ENCODE results near the gene MAML1.

Gene MAML1

DNA sequence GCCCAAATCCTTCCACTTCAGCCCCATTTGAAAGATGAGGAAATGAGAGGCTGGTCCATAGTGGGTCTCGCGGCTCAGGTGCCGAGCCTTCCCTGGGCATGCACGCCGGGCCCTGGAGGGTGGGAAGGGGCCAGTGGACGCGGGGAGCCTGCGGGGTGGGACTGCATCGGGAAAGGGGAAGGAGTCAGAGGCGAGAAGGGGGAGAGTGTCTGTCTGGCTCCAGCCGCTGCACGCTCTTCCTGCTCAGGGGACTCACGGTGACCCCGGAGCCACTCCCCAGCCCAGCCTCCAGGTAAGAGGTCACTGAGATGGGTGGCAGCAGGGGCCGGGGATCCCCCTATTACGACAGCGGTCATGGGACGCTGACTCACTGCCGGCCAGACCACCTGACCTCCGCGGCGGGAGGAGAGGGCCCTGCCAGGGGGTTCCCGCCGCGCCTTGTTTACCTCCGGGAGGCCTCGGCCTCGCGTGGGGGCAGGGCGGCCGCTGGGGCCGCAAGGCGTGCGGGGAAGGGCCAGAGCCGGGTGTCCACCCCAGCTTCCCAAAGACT is 86.2 kb downstream of the MAML1 start:
- ChIA-PET POLR2A (interaction anchor here (0.7 to 9.1 kb wide), 3 partner anchors 9 to 25 kb away, joined by 3 to 131 read pairs (median 16); partner anchors contain the start of genes LTC4S and MGAT4B), CTCF (interaction anchor here (1.0 to 4.5 kb wide), 6 partner anchors 8 to 22 kb away, joined by 3 to 32 read pairs (median 4); no protein-coding TSS in a partner anchor)
- Histone ChIP-seq H3K27ac (ENCODE audit: insufficient read depth in 1 of 2, low read depth in 1 of 2, low read length in 2 of 2, poor library complexity in 1 of 2, severe bottlenecking in 2 of 2) (peak overlapping the region; percentile 92 to 95), H3K4me3 (ENCODE audit: control insufficient read depth in 1 of 7, extremely low read depth in 1 of 7, insufficient read depth in 4 of 7, low read depth in 2 of 7, low read length in 6 of 7) (peak overlapping the region in 5 of 7 experiments; percentile 23 to 96 (median 45)), H3K4me1 (ENCODE audit: control extremely low read depth in 1 of 4, control insufficient read depth in 4 of 4, insufficient read depth in 4 of 4, low read length in 3 of 4) (peaks cover 0 to 58% (median 49%) of the 10 kb centered on the region in 4 experiments), H3K36me3 (ENCODE audit: control insufficient read depth in 4 of 4, insufficient read depth in 4 of 4, low read length in 3 of 4) (peaks cover 0 to 29% (median 14%) of the 10 kb centered on the region in 4 experiments), H3K9me3 (ENCODE audit: control extremely low read depth in 1 of 5, control insufficient read depth in 4 of 5, insufficient read depth in 2 of 5, low read depth in 1 of 5, low read length in 4 of 5) (peaks cover 0 to 2% (median 0%) of the 10 kb centered on the region in 5 experiments), H3K27me3 (replicated peaks in 2 of 5; ENCODE audit: control insufficient read depth in 4 of 5, insufficient read depth in 5 of 5, low read length in 4 of 5) (no peaks in the 10 kb centered on the region)
- DNase-seq, result peak; percentile 93 to 98 (median 98)
- WGBS (ENCODE audit: insufficient coverage), result 0% methylated on average over 30 of the region's 35 CpGs

DNA sequence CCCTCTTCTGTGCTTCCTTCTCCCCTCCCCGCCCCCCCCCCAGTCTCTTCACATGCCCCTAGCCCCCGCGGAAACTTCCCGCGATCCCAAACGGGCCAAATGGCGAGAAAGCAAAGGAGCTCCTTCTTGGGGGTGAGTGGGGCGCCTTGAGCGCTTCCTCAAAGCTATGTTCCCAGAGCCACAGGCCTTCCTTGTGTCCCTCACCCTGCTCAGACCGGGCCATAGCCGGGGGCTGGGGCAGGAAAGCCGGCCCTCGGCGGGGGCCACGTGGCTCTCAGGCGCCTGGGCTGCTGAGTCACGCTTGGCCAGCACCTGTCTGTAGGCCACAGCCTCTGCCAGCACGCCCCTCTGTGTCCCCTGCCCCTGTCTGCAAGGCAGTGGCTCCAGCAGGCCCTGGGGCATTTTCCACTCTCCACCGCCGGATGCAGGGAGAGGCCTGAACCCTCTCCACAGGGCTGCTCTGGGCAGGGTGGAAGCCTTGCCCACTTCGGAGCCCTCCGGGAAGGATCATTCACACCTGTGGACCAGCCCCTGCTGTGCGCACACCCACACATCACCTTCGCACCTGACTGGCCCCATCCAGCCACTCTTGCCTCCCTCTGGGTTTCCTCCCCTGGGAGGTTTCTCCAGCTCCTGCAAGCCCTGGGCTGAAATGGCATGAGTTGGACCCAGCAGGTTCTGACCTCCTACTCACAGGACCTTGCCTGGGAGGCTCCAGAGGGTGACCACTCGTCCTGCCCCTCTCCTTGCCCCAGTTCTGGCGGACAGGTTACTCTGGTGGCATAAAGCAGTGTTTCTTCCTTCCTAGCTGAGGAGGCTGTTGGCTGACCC is 86.9 kb downstream of the MAML1 start:
- ChIA-PET CTCF (interaction anchor here (1.0 to 4.5 kb wide), 7 partner anchors 8 to 25 kb away, joined by 3 to 32 read pairs (median 5); partner anchors contain the start of gene LTC4S), POLR2A (interaction anchor here (0.6 to 9.1 kb wide), 5 partner anchors 8 to 74 kb away, joined by 3 to 131 read pairs (median 6); partner anchors contain the start of genes LTC4S and MGAT4B)
- peak overlapping the region in 4 of 7 experiments; percentile 11 to 96 (median 92) for H3K4me3 ChIP-seq (ENCODE audit: control insufficient read depth in 1 of 7, extremely low read depth in 1 of 7, insufficient read depth in 4 of 7, low read depth in 2 of 7, low read length in 6 of 7)
- WGBS (ENCODE audit: insufficient coverage), result 23% methylated on average over 15 of the region's 26 CpGs
- H3K27me3 ChIP-seq (replicated peaks in 2 of 5; ENCODE audit: control insufficient read depth in 4 of 5, insufficient read depth in 5 of 5, low read length in 4 of 5), result no peaks in the 10 kb centered on the region
- peaks cover 0 to 2% (median 0%) of the 10 kb centered on the region in 5 experiments for H3K9me3 ChIP-seq (ENCODE audit: control extremely low read depth in 1 of 5, control insufficient read depth in 4 of 5, insufficient read depth in 2 of 5, low read depth in 1 of 5, low read length in 4 of 5)
- peak in 2 of 3 donors; percentile 79 to 85 for DNase-seq
- H3K36me3 ChIP-seq (ENCODE audit: control insufficient read depth in 4 of 4, insufficient read depth in 4 of 4, low read length in 3 of 4), result peaks cover 0 to 29% (median 21%) of the 10 kb centered on the region in 4 experiments
- H3K4me1 ChIP-seq (ENCODE audit: control extremely low read depth in 1 of 4, control insufficient read depth in 4 of 4, insufficient read depth in 4 of 4, low read length in 3 of 4), result peaks cover 0 to 58% (median 49%) of the 10 kb centered on the region in 4 experiments
- peak overlapping the region; percentile 92 to 95 for H3K27ac ChIP-seq (ENCODE audit: insufficient read depth in 1 of 2, low read depth in 1 of 2, low read length in 2 of 2, poor library complexity in 1 of 2, severe bottlenecking in 2 of 2)

DNA sequence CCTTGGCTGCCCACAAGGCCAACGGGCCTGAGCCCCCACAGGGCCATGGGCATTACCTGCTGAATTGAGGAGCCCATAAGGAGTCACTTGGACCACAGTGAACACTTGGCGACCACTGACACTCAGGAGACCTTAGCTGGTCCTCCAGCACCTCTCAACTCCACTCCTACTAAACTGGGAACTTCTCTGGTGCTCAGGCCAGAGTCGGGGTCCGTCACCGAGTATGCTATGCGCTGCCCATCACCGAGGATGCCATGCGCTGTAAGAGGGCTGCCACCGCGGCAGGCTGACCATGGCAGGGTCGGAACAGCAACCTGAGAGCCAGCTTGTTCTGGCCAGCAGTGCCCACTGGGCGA is 87.5 kb downstream of the MAML1 start:
- peaks cover 0 to 2% (median 0%) of the 10 kb centered on the region in 5 experiments for H3K9me3 ChIP-seq (ENCODE audit: control extremely low read depth in 1 of 5, control insufficient read depth in 4 of 5, insufficient read depth in 2 of 5, low read depth in 1 of 5, low read length in 4 of 5)
- peaks cover 0 to 58% (median 49%) of the 10 kb centered on the region in 4 experiments for H3K4me1 ChIP-seq (ENCODE audit: control extremely low read depth in 1 of 4, control insufficient read depth in 4 of 4, insufficient read depth in 4 of 4, low read length in 3 of 4)
- WGBS (ENCODE audit: insufficient coverage), result 54% methylated on average over 12 of the region's 12 CpGs
- DNase-seq, result no peak
- no peaks in the 10 kb centered on the region for H3K27me3 ChIP-seq (replicated peaks in 2 of 5; ENCODE audit: control insufficient read depth in 4 of 5, insufficient read depth in 5 of 5, low read length in 4 of 5)
- peaks cover 5 to 33% (median 26%) of the 10 kb centered on the region in 4 experiments for H3K36me3 ChIP-seq (ENCODE audit: control insufficient read depth in 4 of 4, insufficient read depth in 4 of 4, low read length in 3 of 4)
- ChIA-PET CTCF (interaction anchor here (1.2 to 4.5 kb wide), 7 partner anchors 9 to 56 kb away, joined by 3 to 32 read pairs (median 6); partner anchors contain the start of gene LTC4S), POLR2A (interaction anchor here (0.6 to 9.1 kb wide), 5 partner anchors 9 to 74 kb away, joined by 3 to 131 read pairs (median 6); partner anchors contain the start of genes LTC4S and MGAT4B)
- peak overlapping the region; percentile 92 to 95 for H3K27ac ChIP-seq (ENCODE audit: insufficient read depth in 1 of 2, low read depth in 1 of 2, low read length in 2 of 2, poor library complexity in 1 of 2, severe bottlenecking in 2 of 2)
- H3K4me3 ChIP-seq (ENCODE audit: control insufficient read depth in 1 of 7, extremely low read depth in 1 of 7, insufficient read depth in 4 of 7, low read depth in 2 of 7, low read length in 6 of 7), result peak overlapping the region in 6 of 7 experiments; percentile 23 to 96 (median 88)

DNA sequence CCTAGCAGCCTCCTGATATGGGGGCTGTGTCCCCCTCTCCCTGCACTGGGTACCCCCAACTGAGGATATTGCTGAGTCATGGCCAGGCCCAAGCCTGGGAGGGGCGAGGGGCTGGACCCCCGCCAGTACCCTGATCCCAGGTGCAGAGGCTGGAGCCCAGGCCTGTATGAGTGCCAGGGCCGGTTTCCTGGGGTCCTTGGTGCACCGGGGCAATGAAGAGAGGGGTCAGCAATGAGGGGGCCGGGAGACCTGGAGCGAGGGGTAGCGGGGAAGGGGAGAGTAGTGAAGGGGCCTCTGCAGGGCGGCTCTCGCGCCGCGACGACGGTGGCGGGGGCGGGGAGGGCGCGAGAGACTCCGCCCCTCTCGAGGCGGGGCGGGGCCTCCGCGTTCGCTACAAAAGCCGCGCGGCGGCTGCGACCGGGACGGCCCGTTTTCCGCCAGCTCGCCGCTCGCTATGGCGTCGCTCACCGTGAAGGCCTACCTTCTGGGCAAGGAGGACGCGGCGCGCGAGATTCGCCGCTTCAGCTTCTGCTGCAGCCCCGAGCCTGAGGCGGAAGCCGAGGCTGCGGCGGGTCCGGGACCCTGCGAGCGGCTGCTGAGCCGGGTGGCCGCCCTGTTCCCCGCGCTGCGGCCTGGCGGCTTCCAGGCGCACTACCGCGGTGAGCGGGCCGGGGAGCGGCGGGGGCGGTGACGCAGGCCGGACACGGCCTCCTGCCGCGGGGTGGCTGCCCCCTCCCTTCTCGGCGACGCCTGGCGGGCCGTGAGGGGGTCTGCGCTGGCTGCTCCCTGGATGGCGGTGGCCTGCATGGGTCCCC is 88.1 kb downstream of the MAML1 start, which contains the start of gene SQSTM1:
TSS of gene SQSTM1 (plus strand) at position 423 of the 815 bp plus-strand sequence. CDS start at position 455, 32 bp downstream.
- POLR2A ChIA-PET, result interaction anchor here (0.6 to 9.1 kb wide), 8 partner anchors 10 to 88 kb away, joined by 3 to 131 read pairs (median 5); partner anchors contain the start of genes LTC4S, MAML1 and MGAT4B
- peak; percentile 67 to 86 (median 85) for DNase-seq
- H3K4me1 ChIP-seq (ENCODE audit: control extremely low read depth in 1 of 4, control insufficient read depth in 4 of 4, insufficient read depth in 4 of 4, low read length in 3 of 4), result peaks cover 0 to 58% (median 49%) of the 10 kb centered on the region in 4 experiments
- H3K27ac ChIP-seq (ENCODE audit: insufficient read depth in 1 of 2, low read depth in 1 of 2, low read length in 2 of 2, poor library complexity in 1 of 2, severe bottlenecking in 2 of 2), result peak within 1 kb of the TSS; percentile 92 to 95
- CTCF ChIA-PET, result interaction anchor here (1.2 to 4.5 kb wide), 5 partner anchors 10 to 57 kb away, joined by 5 to 32 read pairs (median 6); partner anchors contain the start of gene LTC4S
- H3K36me3 ChIP-seq (ENCODE audit: control insufficient read depth in 4 of 4, insufficient read depth in 4 of 4, low read length in 3 of 4), result peaks cover 9 to 35% (median 32%) of the 10 kb centered on the region in 4 experiments
- peak within 1 kb of the TSS; percentile 82 to 96 (median 89) for H3K4me3 ChIP-seq (ENCODE audit: control insufficient read depth in 1 of 7, extremely low read depth in 1 of 7, insufficient read depth in 4 of 7, low read depth in 2 of 7, low read length in 6 of 7)
- H3K27me3 ChIP-seq (replicated peaks in 2 of 5; ENCODE audit: control insufficient read depth in 4 of 5, insufficient read depth in 5 of 5, low read length in 4 of 5), result no peaks in the 10 kb centered on the region
- peaks cover 0 to 2% (median 0%) of the 10 kb centered on the region in 5 experiments for H3K9me3 ChIP-seq (ENCODE audit: control extremely low read depth in 1 of 5, control insufficient read depth in 4 of 5, insufficient read depth in 2 of 5, low read depth in 1 of 5, low read length in 4 of 5)
- WGBS (ENCODE audit: insufficient coverage), result under 1% methylated on average over 64 of the region's 81 CpGs

DNA sequence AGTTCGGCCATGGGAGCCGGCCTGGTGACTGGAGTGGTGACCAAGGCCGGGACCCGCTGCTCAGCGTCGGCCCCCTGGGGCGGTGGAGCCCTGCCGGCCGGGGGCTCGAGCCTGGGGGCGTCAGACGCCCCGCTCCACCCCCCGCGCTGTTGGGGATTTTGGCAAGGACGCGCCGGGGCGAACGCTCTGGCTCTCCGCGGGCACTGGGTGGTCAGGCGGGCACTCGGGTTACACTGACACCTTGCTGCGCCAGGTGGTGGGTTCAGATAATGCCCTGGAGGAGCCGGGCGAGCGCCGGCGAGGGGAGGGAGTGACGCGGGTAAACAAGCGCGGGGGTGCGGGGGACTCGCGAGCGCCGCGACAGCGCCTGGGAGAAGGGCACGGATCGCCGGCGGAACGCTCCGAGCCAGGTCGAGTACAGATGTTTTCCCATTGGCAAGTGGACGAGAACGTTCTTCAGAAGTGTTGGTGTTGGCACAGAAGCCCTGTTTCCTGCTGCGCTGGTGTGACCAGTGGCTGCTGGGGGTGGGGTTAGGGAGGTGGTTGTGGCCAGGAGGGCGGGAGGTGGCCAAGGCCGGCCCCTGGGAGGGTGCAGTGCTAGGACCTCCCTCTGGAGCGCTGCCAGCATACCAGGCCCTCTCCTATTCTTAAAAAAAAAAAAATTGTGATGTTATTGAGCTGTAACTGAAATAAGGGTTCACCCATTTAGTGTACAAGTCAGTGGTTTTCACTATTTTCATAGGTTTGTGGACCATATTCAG is 88.9 kb downstream of the MAML1 start:
- CTCF ChIA-PET, result interaction anchor here (1.3 to 14.0 kb wide), 4 partner anchors 11 to 57 kb away, joined by 3 to 124 read pairs (median 6); no protein-coding TSS in a partner anchor
- 0% methylated on average over 40 of the region's 54 CpGs for WGBS (ENCODE audit: insufficient coverage)
- peaks cover 0 to 56% (median 48%) of the 10 kb centered on the region in 4 experiments for H3K4me1 ChIP-seq (ENCODE audit: control extremely low read depth in 1 of 4, control insufficient read depth in 4 of 4, insufficient read depth in 4 of 4, low read length in 3 of 4)
- H3K27ac ChIP-seq (ENCODE audit: insufficient read depth in 1 of 2, low read depth in 1 of 2, low read length in 2 of 2, poor library complexity in 1 of 2, severe bottlenecking in 2 of 2), result peak overlapping the region; percentile 92 to 95
- H3K4me3 ChIP-seq (ENCODE audit: control insufficient read depth in 1 of 7, extremely low read depth in 1 of 7, insufficient read depth in 4 of 7, low read depth in 2 of 7, low read length in 6 of 7), result peak overlapping the region; percentile 82 to 96 (median 89)
- peaks cover 13 to 42% (median 34%) of the 10 kb centered on the region in 4 experiments for H3K36me3 ChIP-seq (ENCODE audit: control insufficient read depth in 4 of 4, insufficient read depth in 4 of 4, low read length in 3 of 4)
- POLR2A ChIA-PET, result interaction anchor here (0.6 to 9.1 kb wide), 6 partner anchors 11 to 654 kb away, joined by 3 to 131 read pairs (median 6); partner anchors contain the start of genes MAML1 and MGAT4B
- peak; percentile 90 to 95 (median 94) for DNase-seq
- no peaks in the 10 kb centered on the region for H3K9me3 ChIP-seq (ENCODE audit: control extremely low read depth in 1 of 5, control insufficient read depth in 4 of 5, insufficient read depth in 2 of 5, low read depth in 1 of 5, low read length in 4 of 5)
- H3K27me3 ChIP-seq (replicated peaks in 2 of 5; ENCODE audit: control insufficient read depth in 4 of 5, insufficient read depth in 5 of 5, low read length in 4 of 5), result no peaks in the 10 kb centered on the region
